ENCODE data around the gene CCSER2. TPM values are rescaled to one million over a fixed set of nuclear protein-coding genes. Genes with fewer than 3 reads are reported as not detected.
"Not testable (repeated sequence)": the region's sequence is repeated elsewhere in the genome, so short reads cannot be mapped to it uniquely, and the experiment has no call there.

Gene CCSER2
- total and polyA plus RNA-seq, 2 donors (not counting 1 experiment from before 2014, with no cell fraction given): 6.0 to 45.9 TPM

- Histone ChIP-seq H3K4me3 (ENCODE audit: control extremely low read depth in 1 of 5, extremely low read depth in 1 of 5, insufficient read depth in 1 of 5, low read depth in 2 of 5, low read length in 4 of 5) (no peak overlapping the region), H3K27me3 (replicated peaks in 1 of 4; ENCODE audit: control extremely low read depth in 1 of 4, control insufficient read depth in 3 of 4, insufficient read depth in 4 of 4, low read length in 3 of 4) (no peaks in the 10 kb centered on the region), H3K9ac (ENCODE audit: low read length) (no peak overlapping the region), H2AFZ (ENCODE audit: insufficient read depth, low read depth, low read length, poor library complexity, severe bottlenecking) (no peak overlapping the region), H3K4me2 (replicated peaks; ENCODE audit: low read depth, low read length, poor library complexity, severe bottlenecking) (no peak overlapping the region), H4K20me1 (ENCODE audit: control insufficient read depth, insufficient read depth, low read length, poor library complexity, severe bottlenecking) (no peaks in the 10 kb centered on the region), H3K9me3 (ENCODE audit: control extremely low read depth in 1 of 3, control insufficient read depth in 2 of 3, insufficient read depth in 1 of 3, low read length in 2 of 3) (peaks cover 0 to 2% (median 0%) of the 10 kb centered on the region in 3 donors), H3K79me2 (ENCODE audit: control insufficient read depth, insufficient read depth, low read length) (no peaks in the 10 kb centered on the region), H3K36me3 (replicated peaks in 1 of 2; ENCODE audit: control extremely low read depth in 1 of 2, control insufficient read depth in 1 of 2, extremely low read depth in 1 of 2, insufficient read depth in 2 of 2, low read length in 1 of 2) (peaks cover 3 to 8% of the 10 kb centered on the region in 2 experiments), H3K4me1 (ENCODE audit: control insufficient read depth in 2 of 2, insufficient read depth in 2 of 2, low read length in 2 of 2) (no peaks in the 10 kb centered on the region), H3K27ac (ENCODE audit: low read length in 2 of 2) (no peak overlapping the region)
- Mint-ChIP-seq H3K4me1 (no peaks in the 10 kb centered on the region), H3K27ac (no peak overlapping the region), H3K27me3 (no peaks in the 10 kb centered on the region), H3K9me3 (ENCODE audit: insufficient read depth) (peaks cover 3% of the 10 kb centered on the region), H3K4me3 (no peak overlapping the region)
- no peak for TF ChIP-seq EZH2 (IDR thresholded peaks at IDR 0.05; ENCODE audit: borderline replicate concordance, insufficient read depth, low read depth, low read length, poor library complexity, severe bottlenecking)
- TF ChIP-seq CTCF (IDR thresholded peaks at IDR 0.05): no peak
- DNase-seq (no peak), ATAC-seq (ENCODE audit: low read depth) (no peak)
- no CpG with 5 or more reads among the region's 2 CpGs for WGBS (ENCODE audit: insufficient coverage)
- CTCF ChIA-PET: no interaction called here
- POLR2A ChIA-PET: no interaction called here
- intact Hi-C loops (cut with micrococcal nuclease): no loop called here
Measured at GRCh38 chr10:84440781-84441180, 112.4 kb downstream of the CCSER2 start.

- no peak for ATAC-seq (ENCODE audit: low read depth)
- no peak for TF ChIP-seq CTCF (IDR thresholded peaks at IDR 0.05)
- no peak for TF ChIP-seq EZH2 (IDR thresholded peaks at IDR 0.05; ENCODE audit: borderline replicate concordance, insufficient read depth, low read depth, low read length, poor library complexity, severe bottlenecking)
- H4K20me1 ChIP-seq (ENCODE audit: control insufficient read depth, insufficient read depth, low read length, poor library complexity, severe bottlenecking): no peaks in the 10 kb centered on the region
- WGBS (ENCODE audit: insufficient coverage): 99% methylated on average over 8 of the region's 8 CpGs
- peaks cover 1 to 8% of the 10 kb centered on the region in 2 experiments for H3K36me3 ChIP-seq (replicated peaks in 1 of 2; ENCODE audit: control extremely low read depth in 1 of 2, control insufficient read depth in 1 of 2, extremely low read depth in 1 of 2, insufficient read depth in 2 of 2, low read length in 1 of 2)
- no peak overlapping the region for H3K27ac Mint-ChIP-seq
- ChIA-PET POLR2A (no interaction called here), CTCF (no interaction called here)
- H3K27me3 Mint-ChIP-seq: no peaks in the 10 kb centered on the region
- H3K9ac ChIP-seq (ENCODE audit: low read length): no peak overlapping the region
- no peak overlapping the region for H2AFZ ChIP-seq (ENCODE audit: insufficient read depth, low read depth, low read length, poor library complexity, severe bottlenecking)
- H3K4me2 ChIP-seq (replicated peaks; ENCODE audit: low read depth, low read length, poor library complexity, severe bottlenecking): no peak overlapping the region
- no peaks in the 10 kb centered on the region for H3K9me3 ChIP-seq (ENCODE audit: control extremely low read depth in 1 of 3, control insufficient read depth in 2 of 3, insufficient read depth in 1 of 3, low read length in 2 of 3)
- no peaks in the 10 kb centered on the region for H3K79me2 ChIP-seq (ENCODE audit: control insufficient read depth, insufficient read depth, low read length)
- no peak overlapping the region for H3K27ac ChIP-seq (ENCODE audit: low read length in 2 of 2)
- no peak overlapping the region for H3K4me3 Mint-ChIP-seq
- intact Hi-C loops (cut with micrococcal nuclease): no loop called here
- H3K4me3 ChIP-seq (ENCODE audit: control extremely low read depth in 1 of 5, extremely low read depth in 1 of 5, insufficient read depth in 1 of 5, low read depth in 2 of 5, low read length in 4 of 5): no peak overlapping the region
- no peaks in the 10 kb centered on the region for H3K27me3 ChIP-seq (replicated peaks in 1 of 4; ENCODE audit: control extremely low read depth in 1 of 4, control insufficient read depth in 3 of 4, insufficient read depth in 4 of 4, low read length in 3 of 4)
- no peaks in the 10 kb centered on the region for H3K4me1 ChIP-seq (ENCODE audit: control insufficient read depth in 2 of 2, insufficient read depth in 2 of 2, low read length in 2 of 2)
- no peak for DNase-seq
- no peaks in the 10 kb centered on the region for H3K4me1 Mint-ChIP-seq
- H3K9me3 Mint-ChIP-seq (ENCODE audit: insufficient read depth): no peaks in the 10 kb centered on the region
Measured at GRCh38 chr10:84447701-84448400, 119.5 kb downstream of the CCSER2 start.

GRCh38 chr10:84449351-84449750 lies 121.0 kb downstream of the CCSER2 start:
- WGBS (ENCODE audit: insufficient coverage): 97% methylated on average over 6 of the region's 7 CpGs
- ATAC-seq (ENCODE audit: low read depth); H4K20me1 ChIP-seq (ENCODE audit: control insufficient read depth, insufficient read depth, low read length, poor library complexity, severe bottlenecking); H3K9me3 Mint-ChIP-seq (ENCODE audit: insufficient read depth); DNase-seq; POLR2A ChIA-PET; H3K9ac ChIP-seq (ENCODE audit: low read length); H3K79me2 ChIP-seq (ENCODE audit: control insufficient read depth, insufficient read depth, low read length); H3K9me3 ChIP-seq (ENCODE audit: control extremely low read depth in 1 of 3, control insufficient read depth in 2 of 3, insufficient read depth in 1 of 3, low read length in 2 of 3); H3K27me3 ChIP-seq (replicated peaks in 1 of 4; ENCODE audit: control extremely low read depth in 1 of 4, control insufficient read depth in 3 of 4, insufficient read depth in 4 of 4, low read length in 3 of 4); intact Hi-C loops (cut with micrococcal nuclease); H3K4me1 ChIP-seq (ENCODE audit: control insufficient read depth in 2 of 2, insufficient read depth in 2 of 2, low read length in 2 of 2); H3K4me3 Mint-ChIP-seq; H3K27ac ChIP-seq (ENCODE audit: low read length in 2 of 2); H2AFZ ChIP-seq (ENCODE audit: insufficient read depth, low read depth, low read length, poor library complexity, severe bottlenecking); H3K27ac Mint-ChIP-seq; H3K4me3 ChIP-seq (ENCODE audit: control extremely low read depth in 1 of 5, extremely low read depth in 1 of 5, insufficient read depth in 1 of 5, low read depth in 2 of 5, low read length in 4 of 5); H3K4me1 Mint-ChIP-seq; H3K27me3 Mint-ChIP-seq; H3K4me2 ChIP-seq (replicated peaks; ENCODE audit: low read depth, low read length, poor library complexity, severe bottlenecking); H3K36me3 ChIP-seq (replicated peaks in 1 of 2; ENCODE audit: control extremely low read depth in 1 of 2, control insufficient read depth in 1 of 2, extremely low read depth in 1 of 2, insufficient read depth in 2 of 2, low read length in 1 of 2): not testable (repeated sequence)
- CTCF ChIA-PET: interaction anchor here (1.2 kb wide), 1 partner anchor 19 kb away, joined by 4 read pairs; no protein-coding TSS in a partner anchor
